Endothelial cell of umbilical vein (primary cell): Measurements from ENCODE around the gene IGFBP2. TPM values are rescaled to one million over a fixed set of nuclear protein-coding genes. Genes with fewer than 3 reads are reported as not detected.

Experiments used
- BruUV-seq: library from RNA; stranded (reverse); fragments of 400-500 nt; replicated peaks from 2 replicates; lab custom pipeline; 2021; lab: Mats Ljungman, UMichigan
- CTCF ChIA-PET: fragments of 300-600, 350-600 bp; sonication (Branson Sonifier 250); formaldehyde crosslinking; loops from one replicate; lab custom pipeline; 2021; ENCODE audit warnings: antibody characterized with exemption, inconsistent platforms; lab: Charles Lee
- POLR2A ChIA-PET: fragments of 300-600, 350-600 bp; sonication (Branson Sonifier 250); formaldehyde crosslinking; loops from one replicate; lab custom pipeline; 2021; ENCODE audit warnings: antibody characterized with exemption, inconsistent platforms; lab: Charles Lee
- DNase-seq: peaks from one replicate; pipeline ENCODE4 v3.0.0-alpha.2; 2011; ENCODE audit warnings: low read depth, low spot score
- FAIRE-seq: peaks from 2 replicates; lab custom pipeline; 2011; peaks lifted over from hg19 to GRCh38; lab: Jason Lieb, UNC
- H2AFZ ChIP-seq: 2 replicates; pipeline ENCODE4 v1.6.0; 2012; ENCODE audit warnings: low read depth, low read length, control low read depth, inconsistent platforms
- H3K27ac ChIP-seq: 2 replicates; pipeline ENCODE4 v1.5.1; 2011; ENCODE audit warnings: low read depth, mild to moderate bottlenecking, control low read depth, low read length, moderate library complexity; ENCODE audit not compliant: insufficient read depth
- H3K27me3 ChIP-seq, 2 experiments: 2 replicates each; pipeline versions ENCODE4 v1.6.0 to v1.6.1; 2011; ENCODE audit warnings: low read length in 2 of 2, mixed read lengths in 1 of 2; ENCODE audit not compliant: control insufficient read depth in 2 of 2, insufficient read depth in 2 of 2
- H3K36me3 ChIP-seq, 2 experiments: 2 replicates in 1 of 2; 3 replicates in 1 of 2; pipeline ENCODE4 v1.5.1; 2011; ENCODE audit warnings: low read length in 2 of 2, mild to moderate bottlenecking in 1 of 2, moderate library complexity in 1 of 2; ENCODE audit not compliant: control insufficient read depth in 2 of 2, insufficient read depth in 2 of 2; ENCODE audit errors: extremely low read depth in 1 of 2
- H3K4me1 ChIP-seq: 3 replicates; pipeline ENCODE4 v1.5.1; 2011; ENCODE audit warnings: mild to moderate bottlenecking, low read length; ENCODE audit not compliant: control insufficient read depth, insufficient read depth; ENCODE audit errors: extremely low read depth
- H3K4me2 ChIP-seq: 2 replicates; pipeline ENCODE4 v1.6.1; 2011; ENCODE audit warnings: low read length, control low read depth, mixed read lengths; ENCODE audit not compliant: insufficient read depth
- H3K4me3 ChIP-seq, 3 experiments: fragments of 200-600 bp in 1 of 3; sonication (generic), shearing (Covaris generic) in 1 of 3; replicated peaks in 1 of 3; 2 replicates each; pipeline ENCODE4 v1.5.1; 2011 to 2016; ENCODE audit warnings: control low read depth in 3 of 3, low read length in 3 of 3, mild to moderate bottlenecking in 2 of 3, inconsistent platforms in 1 of 3, low read depth in 1 of 3, moderate library complexity in 1 of 3; ENCODE audit not compliant: insufficient read depth in 1 of 3
- H3K79me2 ChIP-seq: 2 replicates; pipeline ENCODE4 v1.6.0; 2012; ENCODE audit warnings: low read length, inconsistent platforms; ENCODE audit not compliant: control insufficient read depth, insufficient read depth
- H3K9ac ChIP-seq: replicated peaks from 2 replicates; pipeline ENCODE3; 2011; ENCODE audit warnings: low read length, control low read depth; ENCODE audit not compliant: insufficient read depth; ENCODE audit errors: extremely low read depth
- H3K9me1 ChIP-seq: replicated peaks from 3 replicates; pipeline ENCODE4 v1.6.0; 2011; ENCODE audit warnings: mild to moderate bottlenecking, low read length; ENCODE audit not compliant: control insufficient read depth, insufficient read depth; ENCODE audit errors: extremely low read depth
- H3K9me3 ChIP-seq: replicated peaks from 2 replicates; pipeline ENCODE4 v1.5.1; 2012; ENCODE audit warnings: low read length, inconsistent platforms; ENCODE audit not compliant: control insufficient read depth, insufficient read depth
- H4K20me1 ChIP-seq: replicated peaks from 2 replicates; pipeline ENCODE3; 2011; ENCODE audit warnings: mild to moderate bottlenecking, low read length; ENCODE audit not compliant: control insufficient read depth, insufficient read depth; ENCODE audit errors: extremely low read depth
- CTCF ChIP-seq, 2 donors: IDR thresholded peaks; 1 replicate in 1 of 2; 2 replicates in 1 of 2; pipeline ENCODE4 v1.5.1; 2011; ENCODE audit warnings: low read length in 2 of 2, mild to moderate bottlenecking in 2 of 2, moderate library complexity in 2 of 2, control low read depth in 1 of 2, inconsistent platforms in 1 of 2, low read depth in 1 of 2; ENCODE audit not compliant: insufficient read depth in 1 of 2; ENCODE audit errors: extremely low read depth in 1 of 2
- EZH2 ChIP-seq: IDR thresholded peaks from 2 replicates; pipeline ENCODE4 v1.6.1; 2012; ENCODE audit warnings: borderline replicate concordance, low read depth, mild to moderate bottlenecking, moderate library complexity, low read length, inconsistent platforms; ENCODE audit not compliant: severe bottlenecking
- FOS ChIP-seq: IDR thresholded peaks from 2 replicates; pipeline ENCODE4 v1.6.1; 2011; ENCODE audit warnings: mild to moderate bottlenecking, low read length, moderate library complexity, borderline replicate concordance; ENCODE audit not compliant: insufficient read depth
- GATA2 ChIP-seq: IDR thresholded peaks from 2 replicates; pipeline ENCODE4 v1.7.0; 2011; ENCODE audit warnings: low read depth, mild to moderate bottlenecking, moderate library complexity, mixed read lengths, low read length; ENCODE audit not compliant: insufficient read length, insufficient read depth
- JUN ChIP-seq: IDR thresholded peaks from 2 replicates; pipeline ENCODE4 v1.6.1; 2011; ENCODE audit warnings: borderline replicate concordance, low read depth; ENCODE audit not compliant: insufficient read length, insufficient read depth
- MAX ChIP-seq: IDR thresholded peaks from 2 replicates; pipeline ENCODE4 v1.6.1; 2011; ENCODE audit not compliant: insufficient read depth, insufficient read length
- MYC ChIP-seq: IDR thresholded peaks from one replicate; pipeline ENCODE4 v1.6.1; 2011; ENCODE audit warnings: mild to moderate bottlenecking, low read depth, low read length
- POLR2A ChIP-seq: IDR thresholded peaks from 2 replicates; pipeline ENCODE4 v1.6.1; 2012; ENCODE audit warnings: low read depth, mild to moderate bottlenecking, control low read depth, low read length
- POLR2AphosphoS5 ChIP-seq: IDR thresholded peaks from 2 replicates; pipeline ENCODE4 v1.6.1; 2012; ENCODE audit warnings: low read depth, mild to moderate bottlenecking, control low read depth, low read length, moderate library complexity; ENCODE audit not compliant: insufficient read depth
- dilution Hi-C: fragments of 300-500 bp; cut with MboI; formaldehyde crosslinking; loops from one replicate; pipeline ENCODE4 v1.15.0; 2019; ENCODE audit warnings: low sequenced_read_pairs; ENCODE audit not compliant: extremely low pct_ligation_motif_present
- intact Hi-C: fragments of 100-400 bp; cut with micrococcal nuclease; formaldehyde crosslinking; loops from one replicate; pipeline ENCODE4 v1.10.0; 2022
- polyA plus RNA-seq, 4 experiments: library from polyadenylated mRNA; depleted of rRNA in 3 of 4; stranded (reverse) in 3 of 4; unstranded in 1 of 4; fragments of >200 nt; gene quantifications; 2 replicates each; pipeline versions ENCODE4 v1.2.1 to v1.2.3, GENCODE V29; 2011 to 2012; ENCODE audit warnings: missing spikeins in 1 of 4
- total RNA-seq: library from RNA; stranded (reverse); gene quantifications from 2 replicates; pipeline ENCODE4 v1.2.3, GENCODE V29; 2021

IGFBP2 gene
- total and polyA plus RNA-seq, 2 donors (not counting 3 experiments of a cell fraction or from before 2014, with no cell fraction given) = 212 to 261 TPM

- DNase-seq (no peak), FAIRE-seq (no peak)
- Histone ChIP-seq H3K27ac (no peak overlapping the region), H3K4me2 (no peak overlapping the region), H3K4me1 (no peaks in the 10 kb centered on the region), H3K9me1 (no peaks in the 10 kb centered on the region), H2AFZ (no peak overlapping the region), H3K27me3 (peaks cover 4 to 6% of the 10 kb centered on the region in 2 experiments), H3K9me3 (no peaks in the 10 kb centered on the region), H3K79me2 (no peaks in the 10 kb centered on the region), H3K9ac (no peak overlapping the region), H4K20me1 (no peaks in the 10 kb centered on the region), H3K36me3 (no peaks in the 10 kb centered on the region), H3K4me3 (no peak overlapping the region)
- dilution Hi-C loops = no loop called here
- no peak for TF ChIP-seq CTCF (IDR thresholded peaks at IDR 0.05; ENCODE audit: extremely low read depth in 1 of 2, insufficient read depth in 1 of 2, low read depth in 1 of 2, low read length in 2 of 2)
- no peak for TF ChIP-seq POLR2AphosphoS5
- no peak for TF ChIP-seq GATA2
- no peak for TF ChIP-seq FOS
- TF ChIP-seq POLR2A = no peak
- no peak for TF ChIP-seq JUN
- TF ChIP-seq MAX = no peak
- TF ChIP-seq MYC = no peak
- no peak for TF ChIP-seq EZH2
- intact Hi-C loops = no loop called here
- ChIA-PET POLR2A (no interaction called here), CTCF (interaction anchor here (1.1 to 2.7 kb wide), 3 partner anchors 56 to 93 kb away, joined by 3 to 10 read pairs (median 4); no protein-coding TSS in a partner anchor)
- no TSS peak for BruUV-seq
Measured at GRCh38 chr2:216588861-216589710, 44.1 kb upstream of the IGFBP2 start.
